ENCODE data around the gene LY6G5B.

Gene LY6G5B

DNA sequence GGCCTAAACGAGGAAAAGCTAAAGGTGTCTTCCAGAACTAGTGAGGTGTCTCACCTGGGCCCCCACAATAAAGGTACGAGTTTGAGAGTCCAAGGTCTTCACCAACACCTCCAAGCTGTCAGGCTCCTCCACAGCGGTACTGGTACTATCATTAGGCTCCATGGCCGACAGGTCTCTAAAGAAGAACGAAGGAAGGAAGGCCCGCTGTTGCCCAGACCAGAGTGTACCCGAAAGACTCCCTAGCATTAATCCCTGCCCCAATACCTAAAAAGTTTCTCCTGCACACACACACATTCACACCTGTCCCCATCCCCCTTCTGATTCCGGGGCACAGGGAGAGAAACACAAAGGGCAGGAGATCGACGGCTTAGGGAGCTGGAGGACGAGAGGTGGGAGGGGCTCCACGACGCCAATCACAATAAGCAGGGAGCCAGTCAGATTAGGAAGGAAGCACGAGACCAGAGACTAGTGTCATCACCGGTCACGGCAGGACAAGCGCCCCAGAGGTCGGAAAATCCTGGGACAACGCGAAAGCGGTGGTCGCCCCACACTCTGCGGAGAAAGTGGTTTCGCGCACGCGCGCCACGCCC is 18.1 kb upstream of the LY6G5B start:
- no peak for TF ChIP-seq CTCF (IDR thresholded peaks at IDR 0.05; ENCODE audit: control insufficient read depth, insufficient read depth, low read depth, low read length, missing control alignments)
- peak; percentile 35 for DNase-seq (ENCODE audit: low read depth)
- peak overlapping the region; percentile 89 for H3K4me3 ChIP-seq (ENCODE audit: control insufficient read depth, low read depth, low read length)

- no peak for TF ChIP-seq CTCF (IDR thresholded peaks at IDR 0.05; ENCODE audit: control insufficient read depth, insufficient read depth, low read depth, low read length, missing control alignments)
- peak; percentile 68 for DNase-seq (ENCODE audit: low read depth)
- H3K4me3 ChIP-seq (ENCODE audit: control insufficient read depth, low read depth, low read length), result peak overlapping the region; percentile 89
Observed at GRCh38 chr6:31652925-31653724, 16.7 kb upstream of the LY6G5B start.

DNA sequence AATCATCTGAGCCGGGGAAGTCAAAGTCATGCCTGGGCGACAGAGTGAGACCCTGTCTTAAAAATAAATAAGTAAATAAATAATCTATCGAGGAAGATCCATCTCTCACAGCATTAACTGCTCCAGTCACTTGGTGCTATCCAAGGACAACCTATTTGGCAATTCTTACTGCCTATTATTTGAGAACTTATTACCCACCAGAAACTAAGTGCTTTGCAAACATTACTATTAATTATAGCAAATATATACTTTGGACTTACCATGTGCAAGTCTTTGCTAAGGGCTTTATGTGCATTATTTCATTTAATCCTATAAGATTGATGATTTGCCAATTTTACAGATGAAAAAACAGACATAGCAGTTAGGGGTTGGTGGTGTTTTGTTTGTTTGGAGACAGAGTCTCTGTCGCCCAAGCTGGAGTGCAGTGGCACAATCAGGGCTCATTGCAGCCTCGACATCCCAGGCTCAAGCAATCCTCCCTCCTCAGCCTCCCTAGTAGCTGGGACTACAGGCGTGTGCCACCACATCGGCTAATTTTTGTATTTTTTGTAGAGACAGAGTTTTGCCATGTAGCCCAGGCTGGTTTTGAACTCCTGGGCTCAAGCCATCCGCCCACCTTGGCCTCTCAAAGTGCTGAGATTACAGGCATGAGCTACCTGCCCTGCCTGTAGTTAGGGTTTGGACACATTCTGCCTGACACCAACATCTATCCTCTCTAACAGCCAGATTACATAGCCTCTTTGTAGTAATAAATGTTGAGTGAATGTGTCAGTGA is 15.0 kb upstream of the LY6G5B start:
- no peak for DNase-seq (ENCODE audit: low read depth)
- no peak for TF ChIP-seq CTCF (IDR thresholded peaks at IDR 0.05; ENCODE audit: control insufficient read depth, insufficient read depth, low read depth, low read length, missing control alignments)
- no peak overlapping the region for H3K4me3 ChIP-seq (ENCODE audit: control insufficient read depth, low read depth, low read length)

DNA sequence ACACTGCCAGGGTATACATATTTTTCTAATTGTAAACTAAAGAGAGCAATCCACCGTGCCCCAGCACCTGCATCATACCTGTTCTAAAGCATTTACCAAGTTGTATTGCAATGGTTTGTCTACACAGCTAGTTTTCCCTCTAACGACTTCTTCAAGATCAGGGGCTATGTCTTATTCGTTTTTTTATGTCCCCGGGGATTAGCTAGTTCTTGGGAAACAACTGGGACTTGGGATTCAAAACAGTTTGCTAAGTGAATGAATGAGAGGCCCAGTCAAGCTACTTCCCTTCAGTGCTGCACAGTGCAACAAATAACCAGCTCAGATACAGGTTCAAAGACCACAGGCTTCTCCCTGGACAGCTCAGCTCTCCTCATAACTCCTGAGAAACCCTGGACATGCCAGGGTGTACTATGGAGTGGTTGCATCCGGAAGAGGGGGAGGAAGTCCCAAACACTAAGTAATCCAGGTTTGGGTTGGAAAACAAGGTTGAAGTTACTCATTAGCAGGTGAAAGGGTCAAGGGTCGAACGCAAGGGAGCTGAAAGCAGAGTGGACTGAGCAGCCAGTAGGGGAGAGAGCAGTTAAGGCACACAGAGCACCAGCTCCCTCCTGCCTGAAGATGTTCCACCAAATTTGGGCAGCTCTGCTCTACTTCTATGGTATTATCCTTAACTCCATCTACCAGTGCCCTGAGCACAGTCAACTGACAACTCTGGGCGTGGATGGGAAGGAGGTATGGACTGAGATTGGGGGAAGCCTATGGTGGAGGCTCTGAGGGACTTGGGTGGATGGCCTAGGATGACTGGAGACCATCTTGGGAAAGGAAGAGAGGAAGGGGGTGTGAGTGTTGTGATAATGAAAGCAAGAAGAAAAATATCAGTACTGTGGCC is 14.2 kb upstream of the LY6G5B start, which contains the start of gene APOM:
Gene APOM, plus strand, starts transcription at position 546 of the 889 bp plus-strand sequence. Its CDS starts 73 bp downstream, at position 619.
- no peak for DNase-seq (ENCODE audit: low read depth)
- no peak for TF ChIP-seq CTCF (IDR thresholded peaks at IDR 0.05; ENCODE audit: control insufficient read depth, insufficient read depth, low read depth, low read length, missing control alignments)
- H3K4me3 ChIP-seq (ENCODE audit: control insufficient read depth, low read depth, low read length), result no peak within 1 kb of the TSS

DNA sequence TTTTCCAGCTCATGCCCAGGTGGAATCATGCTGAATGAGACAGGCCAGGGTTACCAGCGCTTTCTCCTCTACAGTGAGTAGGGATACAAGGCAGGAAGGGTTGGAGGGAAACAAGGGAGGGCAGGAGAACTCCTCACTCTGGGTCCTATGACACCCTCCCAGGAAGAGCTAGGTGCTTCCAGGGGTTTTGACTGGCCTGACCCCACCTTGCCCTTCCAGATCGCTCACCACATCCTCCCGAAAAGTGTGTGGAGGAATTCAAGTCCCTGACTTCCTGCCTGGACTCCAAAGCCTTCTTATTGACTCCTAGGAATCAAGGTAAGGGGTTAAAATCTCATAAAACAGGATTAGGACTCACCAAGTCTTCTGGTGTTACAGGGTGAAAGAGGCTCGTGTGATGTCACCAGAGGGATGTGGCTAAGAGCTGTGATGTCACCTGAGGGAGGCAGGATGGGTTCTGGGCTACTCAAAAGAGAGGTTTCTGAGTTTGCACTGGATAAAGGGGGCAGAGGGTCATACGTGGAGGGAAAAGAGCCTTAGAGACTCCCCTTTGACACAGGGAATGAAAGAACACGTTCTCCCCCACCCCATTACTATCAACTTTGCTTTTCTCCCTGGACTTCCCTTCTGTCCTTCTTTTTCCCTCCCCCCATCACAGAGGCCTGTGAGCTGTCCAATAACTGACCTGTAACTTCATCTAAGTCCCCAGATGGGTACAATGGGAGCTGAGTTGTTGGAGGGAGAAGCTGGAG is 12.2 kb upstream of the LY6G5B start:
- no peak overlapping the region for H3K4me3 ChIP-seq (ENCODE audit: control insufficient read depth, low read depth, low read length)
- TF ChIP-seq CTCF (IDR thresholded peaks at IDR 0.05; ENCODE audit: control insufficient read depth, insufficient read depth, low read depth, low read length, missing control alignments), result no peak
- no peak for DNase-seq (ENCODE audit: low read depth)
